LoVo (cell line): ENCODE results near the gene RNF220.

Experiments used
- DNase-seq: peaks from one replicate; pipeline ENCODE4 v3.0.0-alpha.2; 2016; ENCODE audit warnings: low spot score

Gene RNF220

GRCh38 chr1:44636688-44637598 is 231.9 kb downstream of the RNF220 start:
- DNase-seq, result no peak

GRCh38 chr1:44637702-44638411 is 232.8 kb downstream of the RNF220 start:
- DNase-seq, result no peak

GRCh38 chr1:44640200-44640853 is 235.3 kb downstream of the RNF220 start:
- DNase-seq, result no peak

- no peak for DNase-seq
These were observed 236.4 kb downstream of the RNF220 start for GRCh38 chr1:44641126-44642102.

- no peak for DNase-seq
These were observed 237.2 kb downstream of the RNF220 start for GRCh38 chr1:44642255-44642654.

GRCh38 chr1:44642925-44643324 is 237.9 kb downstream of the RNF220 start:
- DNase-seq, result no peak

- no peak for DNase-seq
These were observed 238.8 kb downstream of the RNF220 start for GRCh38 chr1:44643721-44644334.

GRCh38 chr1:44644806-44645205 is 239.8 kb downstream of the RNF220 start:
- no peak for DNase-seq

- DNase-seq, result no peak
These were observed 240.6 kb downstream of the RNF220 start for GRCh38 chr1:44645476-44646244.

GRCh38 chr1:44646261-44647110 is 241.4 kb downstream of the RNF220 start:
- no peak for DNase-seq

- no peak for DNase-seq
These were observed 242.8 kb downstream of the RNF220 start for GRCh38 chr1:44647896-44648295.

- no peak for DNase-seq
These were observed 243.6 kb downstream of the RNF220 start for GRCh38 chr1:44648529-44649250.

- no peak for DNase-seq
These were observed 244.7 kb downstream of the RNF220 start for GRCh38 chr1:44649788-44650158.

- DNase-seq, result no peak
These were observed 245.2 kb downstream of the RNF220 start for GRCh38 chr1:44650159-44650831.

GRCh38 chr1:44651069-44651468 is 246.0 kb downstream of the RNF220 start:
- no peak for DNase-seq

- peak; percentile 63 for DNase-seq
These were observed 247.5 kb downstream of the RNF220 start for GRCh38 chr1:44652445-44653106.

GRCh38 chr1:44653107-44653964 is 248.3 kb downstream of the RNF220 start:
- no peak for DNase-seq
